GM23338 (cell line): Measurements from ENCODE around the gene TRMT11. TPM values are rescaled to one million over a fixed set of nuclear protein-coding genes. Genes with fewer than 3 reads are reported as not detected.

Experiments used
- ATAC-seq: fragments of 200-7000 bp; cut with Tn5 transposase; 3 replicates; pipeline ENCODE4 v1.9.1; 2020
- DNase-seq: peaks from one replicate; pipeline ENCODE4 v3.0.0-alpha.2; 2015; ENCODE audit warnings: low spot score
- H2AFZ ChIP-seq: fragments of 200-600 bp; sonication (generic); 2 replicates; pipeline ENCODE4 v1.8.0; 2016; ENCODE audit warnings: antibody characterized with exemption, mild to moderate bottlenecking, moderate library complexity
- H3F3A ChIP-seq: fragments of 200-600 bp; sonication (generic); replicated peaks from 2 replicates; pipeline ENCODE4 v1.8.0; 2017; ENCODE audit warnings: antibody characterized with exemption, mixed run types, low read depth
- H3K27ac ChIP-seq: fragments of 200-600 bp; sonication (generic); 2 replicates; pipeline ENCODE4 v1.6.1; 2016; ENCODE audit warnings: low read depth
- H3K27me3 ChIP-seq: fragments of 200-600 bp; sonication (generic); 2 replicates; pipeline ENCODE4 v1.8.0; 2016; ENCODE audit warnings: mild to moderate bottlenecking, mixed run types, moderate library complexity; ENCODE audit not compliant: insufficient read depth
- H3K36me3 ChIP-seq: fragments of 200-600 bp; sonication (generic); 2 replicates; pipeline ENCODE4 v1.8.0; 2016; ENCODE audit warnings: mild to moderate bottlenecking; ENCODE audit not compliant: insufficient read depth
- H3K4me1 ChIP-seq: fragments of 200-600 bp; sonication (generic); 2 replicates; pipeline ENCODE4 v1.8.0; 2016; ENCODE audit warnings: mild to moderate bottlenecking, moderate library complexity; ENCODE audit not compliant: insufficient read depth
- H3K4me2 ChIP-seq: fragments of 200-600 bp; sonication (generic); 2 replicates; pipeline ENCODE4 v1.7.1; 2017; ENCODE audit warnings: mixed run types
- H3K4me3 ChIP-seq: fragments of 200-600 bp; sonication (generic); 2 replicates; pipeline ENCODE4 v1.6.1; 2016; ENCODE audit warnings: mixed run types
- H3K79me2 ChIP-seq: fragments of 200-600 bp; sonication (generic); replicated peaks from 2 replicates; pipeline ENCODE4 v1.8.0; 2017; ENCODE audit warnings: mild to moderate bottlenecking; ENCODE audit not compliant: insufficient read depth
- H3K9me2 ChIP-seq: fragments of 200-600 bp; sonication (generic); 2 replicates; pipeline ENCODE4 v1.8.0; 2017; ENCODE audit not compliant: insufficient read depth
- H4K20me1 ChIP-seq: fragments of 200-600 bp; sonication (generic); replicated peaks from 2 replicates; pipeline ENCODE4 v1.8.0; 2017; ENCODE audit warnings: mild to moderate bottlenecking; ENCODE audit not compliant: insufficient read depth
- H3K27ac Mint-ChIP-seq: 2 replicates; pipeline ENCODE4 v1.8.0; 2020; ENCODE audit warnings: inconsistent platforms, mild to moderate bottlenecking, moderate library complexity, mixed read lengths
- H3K27me3 Mint-ChIP-seq: 3 replicates; pipeline ENCODE4 v1.8.0; 2022; ENCODE audit warnings: low read depth, mild to moderate bottlenecking, moderate library complexity, mixed read lengths, inconsistent platforms; ENCODE audit not compliant: insufficient read depth, poor library complexity
- H3K36me3 Mint-ChIP-seq: 3 replicates; pipeline ENCODE4 v1.8.0; 2021; ENCODE audit warnings: low read depth, mild to moderate bottlenecking, inconsistent platforms, moderate library complexity, mixed read lengths
- H3K4me1 Mint-ChIP-seq: 3 replicates; pipeline ENCODE4 v1.8.0; 2020; ENCODE audit warnings: mild to moderate bottlenecking, inconsistent platforms, mixed read lengths
- H3K4me3 Mint-ChIP-seq: 3 replicates; pipeline ENCODE4 v1.8.0; 2021; ENCODE audit warnings: moderate library complexity, mild to moderate bottlenecking, inconsistent platforms, mixed read lengths
- H3K9me3 Mint-ChIP-seq: 3 replicates; pipeline ENCODE4 v1.8.0; 2020; ENCODE audit warnings: moderate library complexity, mild to moderate bottlenecking, inconsistent platforms, mixed read lengths
- CREB1 ChIP-seq: fragments of 250-450 bp; sonication (Bioruptor Pico); IDR thresholded peaks from 2 replicates; pipeline ENCODE4 v1.5.0; 2020; ENCODE audit warnings: low read depth, mild to moderate bottlenecking, moderate library complexity
- EZH2 ChIP-seq: fragments of 200-600 bp; sonication (generic); IDR thresholded peaks from one replicate; pipeline ENCODE4 v1.8.0; 2017; ENCODE audit warnings: antibody characterized with exemption, mild to moderate bottlenecking, low read depth; ENCODE audit not compliant: unreplicated experiment
- JUNB ChIP-seq: IDR thresholded peaks from one replicate; pipeline ENCODE4 v1.6.1; 2016; ENCODE audit warnings: antibody characterized with exemption; ENCODE audit not compliant: unreplicated experiment
- NANOG ChIP-seq: IDR thresholded peaks from 2 replicates; pipeline ENCODE4 v1.6.1; 2016; ENCODE audit warnings: antibody characterized with exemption, borderline replicate concordance
- POLR2AphosphoS5 ChIP-seq: IDR thresholded peaks from 2 replicates; pipeline ENCODE4 v1.6.1; 2016; ENCODE audit warnings: antibody characterized with exemption, low read depth
- STAT1 ChIP-seq: IDR thresholded peaks from one replicate; pipeline ENCODE4 v1.6.1; 2016; ENCODE audit warnings: antibody characterized with exemption; ENCODE audit not compliant: unreplicated experiment
- ZNF114 ChIP-seq: fragments of 250-450 bp; sonication (Bioruptor Pico); IDR thresholded peaks from 2 replicates; pipeline ENCODE4 v1.5.0; 2020; ENCODE audit warnings: mild to moderate bottlenecking, moderate library complexity
- polyA plus RNA-seq: library from polyadenylated mRNA; unstranded; fragments of >200 nt; fragmentation: Nextera tagmentation; extraction: Ambion mirVana; gene quantifications from 2 replicates; pipeline ENCODE4 v1.2.1, GENCODE V29; 2016
- total RNA-seq: library from RNA; depleted of rRNA; stranded (reverse); fragments of >200 nt; shearing (Covaris generic); gene quantifications from 2 replicates; pipeline ENCODE4 v1.2.3, GENCODE V29; 2014
- TF ChIP-seq, protein P1 (sequence below), 2 experiments: fragments of 200-600 bp in 1 of 2; sonication (generic) in 1 of 2; conservative IDR thresholded peaks; 2 replicates each; pipeline versions ENCODE4 v1.5.1 to v1.6.1; 2016 to 2017; ENCODE audit warnings: antibody characterized with exemption in 2 of 2, low read depth in 2 of 2, mild to moderate bottlenecking in 2 of 2, moderate library complexity in 1 of 2
- TF ChIP-seq, protein P2 (sequence below): IDR thresholded peaks from 2 replicates; pipeline ENCODE4 v1.6.1; 2016; ENCODE audit warnings: antibody characterized with exemption
- TF ChIP-seq, protein P3 (sequence below): IDR thresholded peaks from one replicate; pipeline ENCODE4 v1.6.1; 2018; ENCODE audit warnings: antibody characterized with exemption; ENCODE audit not compliant: unreplicated experiment

The TRMT11 gene
- total and polyA plus RNA-seq, 2 experiments from 2014 or later = 49.5 to 50.9 TPM

DNA sequence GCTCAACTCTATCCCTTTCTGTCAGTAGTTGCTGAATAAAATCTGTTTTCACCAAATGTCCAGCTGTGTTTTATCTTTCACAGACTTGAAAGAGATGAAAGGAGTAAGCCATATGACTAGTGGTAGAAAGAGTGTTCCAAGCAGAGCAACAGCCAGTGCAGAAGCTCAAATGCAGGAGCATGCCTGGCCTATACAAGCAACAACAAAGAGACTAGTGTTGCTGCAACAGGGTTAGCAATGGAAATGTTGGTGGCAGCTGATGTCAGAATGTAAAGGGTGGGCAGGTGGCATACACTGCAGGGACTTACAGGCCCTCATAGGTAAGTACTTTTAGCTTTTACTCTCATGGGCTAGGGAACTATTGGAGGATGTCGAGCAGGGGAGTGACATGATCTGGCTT lies 35.0 kb upstream of the TRMT11 start:
- Histone ChIP-seq H2AFZ (no peak overlapping the region; the same call in 1 of the 2 replicates), H3K4me1 (peaks cover 3% of the 10 kb centered on the region; the same call in 1 of the 2 replicates)

DNA sequence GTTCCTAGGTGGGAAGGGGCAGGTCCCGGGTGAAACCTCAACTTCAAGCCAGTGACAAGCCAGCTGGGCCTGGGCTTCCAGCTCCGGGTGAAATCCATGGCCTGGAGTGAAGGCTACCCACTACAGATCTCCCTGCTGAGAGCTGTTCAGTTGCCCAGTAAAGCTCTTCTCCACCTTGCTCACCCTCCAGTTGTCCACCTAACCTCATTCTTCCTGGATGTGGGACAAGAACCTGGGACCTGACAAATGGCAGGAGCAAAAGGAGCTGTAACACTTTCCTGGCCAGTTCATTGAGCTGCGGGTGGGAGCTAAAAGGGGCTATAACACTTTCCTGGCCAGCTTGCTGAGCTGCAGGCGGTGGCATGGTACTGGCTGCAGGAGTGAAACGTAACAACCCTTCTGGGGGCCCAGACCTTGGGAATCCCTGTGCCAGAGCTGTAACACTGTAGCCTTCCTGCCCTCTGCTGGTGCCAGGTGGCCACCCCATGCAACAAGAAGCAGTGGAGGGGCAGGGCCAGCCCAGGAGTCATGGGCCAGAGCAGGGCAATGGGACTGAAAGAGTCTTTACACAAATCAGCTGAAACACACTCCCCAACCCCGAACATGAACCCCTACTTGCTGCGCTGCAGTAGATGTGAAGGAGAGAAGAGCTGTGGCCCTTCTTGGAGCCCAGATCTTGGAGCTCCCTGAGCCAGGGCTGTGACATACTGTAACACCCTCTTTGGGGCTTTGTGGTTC lies 33.4 kb upstream of the TRMT11 start:
- no peak overlapping the region for H3K4me3 Mint-ChIP-seq
- peaks cover 3% of the 10 kb centered on the region for H3K27me3 Mint-ChIP-seq
- no peaks in the 10 kb centered on the region for H3F3A ChIP-seq
- no peaks in the 10 kb centered on the region for H3K9me2 ChIP-seq
- no peak overlapping the region for H3K27ac Mint-ChIP-seq
- no peaks in the 10 kb centered on the region for H4K20me1 ChIP-seq
- ATAC-seq = peak; percentile 15
- TF ChIP-seq EZH2 = no peak
- no peak for TF ChIP-seq STAT1
- TF ChIP-seq NANOG = no peak
- TF ChIP-seq, protein P1, sequence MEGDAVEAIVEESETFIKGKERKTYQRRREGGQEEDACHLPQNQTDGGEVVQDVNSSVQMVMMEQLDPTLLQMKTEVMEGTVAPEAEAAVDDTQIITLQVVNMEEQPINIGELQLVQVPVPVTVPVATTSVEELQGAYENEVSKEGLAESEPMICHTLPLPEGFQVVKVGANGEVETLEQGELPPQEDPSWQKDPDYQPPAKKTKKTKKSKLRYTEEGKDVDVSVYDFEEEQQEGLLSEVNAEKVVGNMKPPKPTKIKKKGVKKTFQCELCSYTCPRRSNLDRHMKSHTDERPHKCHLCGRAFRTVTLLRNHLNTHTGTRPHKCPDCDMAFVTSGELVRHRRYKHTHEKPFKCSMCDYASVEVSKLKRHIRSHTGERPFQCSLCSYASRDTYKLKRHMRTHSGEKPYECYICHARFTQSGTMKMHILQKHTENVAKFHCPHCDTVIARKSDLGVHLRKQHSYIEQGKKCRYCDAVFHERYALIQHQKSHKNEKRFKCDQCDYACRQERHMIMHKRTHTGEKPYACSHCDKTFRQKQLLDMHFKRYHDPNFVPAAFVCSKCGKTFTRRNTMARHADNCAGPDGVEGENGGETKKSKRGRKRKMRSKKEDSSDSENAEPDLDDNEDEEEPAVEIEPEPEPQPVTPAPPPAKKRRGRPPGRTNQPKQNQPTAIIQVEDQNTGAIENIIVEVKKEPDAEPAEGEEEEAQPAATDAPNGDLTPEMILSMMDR (conservative IDR thresholded peaks at IDR 0.05; ENCODE audit: low read depth in 2 of 2) = peak; percentile 25 to 64; a peak in 3 of 4 replicates
- H2AFZ ChIP-seq = peak overlapping the region; percentile 28; the same call in 1 of the 2 replicates
- peaks cover 5% of the 10 kb centered on the region; the same call in 2 of the 3 replicates for H3K36me3 Mint-ChIP-seq
- peaks cover 16% of the 10 kb centered on the region for H3K9me3 Mint-ChIP-seq
- no peaks in the 10 kb centered on the region for H3K27me3 ChIP-seq
- H3K4me2 ChIP-seq = no peak overlapping the region
- H3K4me1 ChIP-seq = peaks cover 10% of the 10 kb centered on the region
- peaks cover 9% of the 10 kb centered on the region for H3K4me1 Mint-ChIP-seq
- no peak overlapping the region for H3K4me3 ChIP-seq
- H3K27ac ChIP-seq = no peak overlapping the region
- peak; percentile 54 for DNase-seq
- H3K36me3 ChIP-seq = no peaks in the 10 kb centered on the region
- no peaks in the 10 kb centered on the region for H3K79me2 ChIP-seq

More for the DNA sequence above, 35.0 kb upstream of the TRMT11 start:
- Histone ChIP-seq H3K79me2 (no peaks in the 10 kb centered on the region), H3K36me3 (no peaks in the 10 kb centered on the region), H3K4me3 (no peak overlapping the region), H3K9me2 (no peaks in the 10 kb centered on the region), H3K27me3 (no peaks in the 10 kb centered on the region), H3K27ac (no peak overlapping the region), H3F3A (no peaks in the 10 kb centered on the region), H4K20me1 (no peaks in the 10 kb centered on the region), H3K4me2 (no peak overlapping the region)
- ATAC-seq (no peak), DNase-seq (no peak)
- Mint-ChIP-seq H3K27ac (no peak overlapping the region), H3K4me1 (peaks cover 9% of the 10 kb centered on the region), H3K9me3 (peaks cover 16% of the 10 kb centered on the region), H3K27me3 (peaks cover 3% of the 10 kb centered on the region), H3K36me3 (peaks cover 5% of the 10 kb centered on the region; the same call in 2 of the 3 replicates), H3K4me3 (no peak overlapping the region)
- TF ChIP-seq STAT1 (no peak), JUNB (no peak), CREB1 (CRISPR knock-in tag) (no peak), ZNF114 (no peak), POLR2AphosphoS5 (no peak)
- TF ChIP-seq, protein P2, sequence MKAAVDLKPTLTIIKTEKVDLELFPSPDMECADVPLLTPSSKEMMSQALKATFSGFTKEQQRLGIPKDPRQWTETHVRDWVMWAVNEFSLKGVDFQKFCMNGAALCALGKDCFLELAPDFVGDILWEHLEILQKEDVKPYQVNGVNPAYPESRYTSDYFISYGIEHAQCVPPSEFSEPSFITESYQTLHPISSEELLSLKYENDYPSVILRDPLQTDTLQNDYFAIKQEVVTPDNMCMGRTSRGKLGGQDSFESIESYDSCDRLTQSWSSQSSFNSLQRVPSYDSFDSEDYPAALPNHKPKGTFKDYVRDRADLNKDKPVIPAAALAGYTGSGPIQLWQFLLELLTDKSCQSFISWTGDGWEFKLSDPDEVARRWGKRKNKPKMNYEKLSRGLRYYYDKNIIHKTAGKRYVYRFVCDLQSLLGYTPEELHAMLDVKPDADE = no peak
- TF ChIP-seq, protein P3, sequence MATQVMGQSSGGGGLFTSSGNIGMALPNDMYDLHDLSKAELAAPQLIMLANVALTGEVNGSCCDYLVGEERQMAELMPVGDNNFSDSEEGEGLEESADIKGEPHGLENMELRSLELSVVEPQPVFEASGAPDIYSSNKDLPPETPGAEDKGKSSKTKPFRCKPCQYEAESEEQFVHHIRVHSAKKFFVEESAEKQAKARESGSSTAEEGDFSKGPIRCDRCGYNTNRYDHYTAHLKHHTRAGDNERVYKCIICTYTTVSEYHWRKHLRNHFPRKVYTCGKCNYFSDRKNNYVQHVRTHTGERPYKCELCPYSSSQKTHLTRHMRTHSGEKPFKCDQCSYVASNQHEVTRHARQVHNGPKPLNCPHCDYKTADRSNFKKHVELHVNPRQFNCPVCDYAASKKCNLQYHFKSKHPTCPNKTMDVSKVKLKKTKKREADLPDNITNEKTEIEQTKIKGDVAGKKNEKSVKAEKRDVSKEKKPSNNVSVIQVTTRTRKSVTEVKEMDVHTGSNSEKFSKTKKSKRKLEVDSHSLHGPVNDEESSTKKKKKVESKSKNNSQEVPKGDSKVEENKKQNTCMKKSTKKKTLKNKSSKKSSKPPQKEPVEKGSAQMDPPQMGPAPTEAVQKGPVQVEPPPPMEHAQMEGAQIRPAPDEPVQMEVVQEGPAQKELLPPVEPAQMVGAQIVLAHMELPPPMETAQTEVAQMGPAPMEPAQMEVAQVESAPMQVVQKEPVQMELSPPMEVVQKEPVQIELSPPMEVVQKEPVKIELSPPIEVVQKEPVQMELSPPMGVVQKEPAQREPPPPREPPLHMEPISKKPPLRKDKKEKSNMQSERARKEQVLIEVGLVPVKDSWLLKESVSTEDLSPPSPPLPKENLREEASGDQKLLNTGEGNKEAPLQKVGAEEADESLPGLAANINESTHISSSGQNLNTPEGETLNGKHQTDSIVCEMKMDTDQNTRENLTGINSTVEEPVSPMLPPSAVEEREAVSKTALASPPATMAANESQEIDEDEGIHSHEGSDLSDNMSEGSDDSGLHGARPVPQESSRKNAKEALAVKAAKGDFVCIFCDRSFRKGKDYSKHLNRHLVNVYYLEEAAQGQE = no peak
